Kasumi-1 (cell line): ENCODE measurements around the gene FRMD1.
"Not testable (repeated sequence)": the region's sequence is repeated elsewhere in the genome, so short reads cannot be mapped to it uniquely, and the experiment has no call there.

Source experiments
- DNase-seq, 2 experiments: peaks; one replicate each; lab custom pipeline; 2025; lab: John Stamatoyannopoulos, UW

Gene FRMD1

DNA sequence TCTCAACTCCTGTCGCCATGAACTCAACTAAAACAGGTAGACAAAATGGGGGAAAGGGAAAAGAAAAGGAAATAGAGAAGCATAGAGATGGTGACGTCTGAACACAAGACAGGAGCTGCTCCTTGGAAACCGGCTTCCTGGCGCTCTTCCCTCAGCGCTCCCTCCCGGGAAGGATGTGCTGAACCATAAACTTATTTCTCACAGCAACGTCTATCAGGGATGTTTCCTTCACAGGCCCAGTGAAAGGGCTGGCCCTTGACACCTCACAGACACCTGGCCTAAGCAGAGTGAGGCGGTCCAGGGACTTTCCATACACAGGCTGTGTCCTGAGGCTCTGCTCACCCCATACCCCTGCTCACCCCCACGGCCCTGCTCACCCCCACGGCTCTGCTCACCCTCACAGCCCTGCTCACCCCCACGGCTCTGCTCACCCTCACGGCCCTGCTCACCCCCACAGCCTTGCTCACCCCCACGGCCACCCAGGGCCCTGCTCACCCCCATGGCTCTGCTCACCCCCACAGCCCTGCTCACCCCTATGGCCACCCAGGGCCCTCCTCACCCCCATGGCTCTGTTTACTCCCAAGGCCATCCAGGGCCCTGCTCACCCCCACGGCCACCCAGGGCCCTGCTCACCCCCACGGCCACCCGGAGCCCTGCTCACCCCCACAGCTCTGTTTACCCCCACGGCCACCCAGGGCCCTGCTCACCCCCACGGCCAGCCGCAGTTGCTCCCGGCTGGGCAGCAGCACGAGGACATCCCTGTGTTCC is 653 bp downstream of the FRMD1 start:
- DNase-seq, result no peak

DNA sequence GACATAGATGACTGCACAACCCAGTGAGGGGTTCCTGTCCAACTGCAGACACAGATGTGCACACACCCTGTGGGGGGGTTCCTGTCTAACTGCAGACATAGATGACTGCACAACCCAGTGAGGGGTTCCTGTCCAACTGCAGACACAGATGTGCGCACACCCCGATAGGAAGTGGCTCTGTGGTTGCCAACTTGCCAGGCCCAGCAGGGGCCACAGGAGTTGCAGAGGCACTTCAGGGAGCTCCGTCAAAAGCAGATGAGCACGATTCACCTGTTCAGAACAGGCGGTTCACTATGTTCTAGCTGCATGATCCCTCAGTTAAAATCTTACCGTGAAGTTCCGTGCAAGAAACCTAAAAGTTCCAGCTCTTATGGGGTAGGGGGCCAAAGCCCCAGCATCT is 1.6 kb downstream of the FRMD1 start:
- not testable (repeated sequence) for DNase-seq

DNA sequence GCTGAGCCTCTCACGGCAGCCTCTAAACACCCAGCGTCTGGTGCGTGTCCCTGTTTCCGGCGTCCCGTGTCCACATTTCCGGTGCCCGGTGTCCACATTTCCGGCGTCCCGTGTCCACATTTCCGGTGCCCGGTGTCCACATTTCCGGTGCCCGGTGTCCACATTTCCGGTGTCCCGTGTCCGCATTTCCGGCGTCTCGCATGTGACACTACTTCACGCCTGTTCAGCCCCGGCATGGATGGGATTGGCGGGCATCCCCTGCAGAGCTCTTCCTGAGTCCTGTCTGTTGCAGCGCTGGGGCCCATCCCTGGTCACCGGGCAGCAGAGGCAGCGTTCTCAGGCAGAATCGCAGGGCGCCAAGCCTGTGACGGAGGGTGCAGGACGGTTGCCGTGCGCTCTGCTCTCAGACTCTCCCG is 3.2 kb downstream of the FRMD1 start:
- DNase-seq, result no peak

DNA sequence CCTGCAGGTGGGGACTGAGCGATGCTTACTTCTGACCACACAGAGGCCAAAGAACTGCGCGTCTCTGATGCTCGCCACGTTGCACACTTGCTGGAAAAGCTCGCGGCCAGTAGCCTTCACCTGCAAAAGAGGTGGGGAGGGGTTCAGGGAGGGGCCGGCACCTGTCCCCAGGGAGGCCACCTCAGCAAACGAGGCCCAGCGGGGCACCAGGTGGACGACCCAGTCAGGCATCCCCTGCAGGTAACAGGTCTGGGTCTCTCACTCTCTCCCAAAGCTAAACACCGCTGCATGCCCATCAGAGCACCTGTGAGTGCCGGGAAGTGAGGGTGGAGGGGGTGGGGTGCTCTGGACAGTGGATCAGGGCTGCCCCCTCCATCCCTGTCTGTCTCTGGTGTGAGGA is 3.8 kb downstream of the FRMD1 start:
- no peak for DNase-seq

DNA sequence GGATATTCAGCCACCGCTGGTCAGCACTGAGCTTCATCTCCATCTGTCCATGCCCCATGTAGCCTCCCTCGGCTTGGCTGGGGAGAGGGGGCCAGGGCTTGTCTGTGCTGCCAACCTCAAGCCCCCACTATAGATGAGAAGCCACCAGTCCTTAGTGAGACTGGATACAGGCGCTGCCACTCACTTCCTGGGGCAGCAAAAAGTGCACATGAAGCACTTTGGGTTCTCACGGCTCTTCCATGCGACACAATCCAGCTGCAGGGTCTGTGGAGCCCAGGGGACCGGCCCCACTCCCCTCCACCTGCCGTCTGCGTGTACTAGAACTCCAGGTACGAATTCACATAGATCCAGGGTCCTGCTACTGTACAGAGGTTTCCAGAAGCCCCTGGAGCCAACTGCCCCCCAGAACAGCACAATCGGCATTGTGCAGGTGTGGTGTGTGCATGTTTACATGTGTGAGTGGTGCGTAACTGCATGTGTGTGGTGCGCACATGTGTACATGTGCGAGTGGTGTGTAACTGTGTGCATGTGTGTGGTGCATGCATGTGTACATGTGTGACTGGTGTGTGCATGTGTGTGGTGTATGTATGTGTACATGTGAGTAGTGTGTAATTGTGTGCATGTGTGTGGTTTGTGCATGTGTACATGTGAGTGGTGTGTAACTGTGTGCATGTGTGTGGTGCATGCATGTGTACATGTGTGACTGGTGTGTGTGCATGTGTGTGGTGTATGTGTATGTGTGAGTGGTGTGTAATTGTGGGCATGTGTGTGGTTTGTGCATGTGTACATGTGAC is 4.9 kb downstream of the FRMD1 start:
- DNase-seq, result no peak

DNA sequence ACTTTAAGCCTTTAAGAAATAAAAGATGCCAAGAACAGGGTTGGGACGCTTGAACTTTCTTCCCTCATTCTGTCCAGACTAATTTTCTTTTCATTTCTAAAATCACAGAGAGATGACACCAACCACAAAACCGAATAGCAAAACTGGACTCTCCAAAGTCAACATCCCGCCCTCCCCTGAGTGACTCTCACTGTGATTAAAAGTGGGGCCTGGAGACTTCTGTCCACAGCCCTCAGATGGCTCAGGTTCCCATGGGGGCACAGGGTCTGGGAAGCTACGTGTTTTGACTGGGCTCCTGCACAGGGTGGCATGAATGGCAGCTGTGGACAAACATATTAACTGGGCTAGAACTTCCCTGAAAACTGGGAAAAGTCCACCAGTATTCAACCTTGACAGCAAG is 6.3 kb downstream of the FRMD1 start:
- no peak for DNase-seq

DNA sequence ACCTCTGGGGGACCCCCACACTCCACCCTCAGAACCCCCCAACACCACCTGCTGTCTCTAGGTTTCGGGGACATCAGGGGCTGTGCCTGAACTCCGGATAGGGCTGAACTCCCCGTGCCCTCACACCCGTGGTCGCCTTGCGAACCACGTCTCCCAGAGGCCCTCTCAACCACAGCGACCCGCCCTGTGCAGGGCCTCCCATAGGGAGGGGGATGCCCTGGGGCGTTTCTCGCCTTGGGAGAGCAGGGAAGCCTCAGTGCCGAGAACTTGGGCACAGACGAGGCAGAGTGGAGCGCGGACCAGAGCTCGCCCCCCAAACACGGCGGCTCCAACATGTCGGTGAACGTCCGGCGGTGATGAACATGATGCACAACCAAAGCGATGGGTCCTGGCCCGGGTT is 6.8 kb downstream of the FRMD1 start:
- DNase-seq, result no peak

DNA sequence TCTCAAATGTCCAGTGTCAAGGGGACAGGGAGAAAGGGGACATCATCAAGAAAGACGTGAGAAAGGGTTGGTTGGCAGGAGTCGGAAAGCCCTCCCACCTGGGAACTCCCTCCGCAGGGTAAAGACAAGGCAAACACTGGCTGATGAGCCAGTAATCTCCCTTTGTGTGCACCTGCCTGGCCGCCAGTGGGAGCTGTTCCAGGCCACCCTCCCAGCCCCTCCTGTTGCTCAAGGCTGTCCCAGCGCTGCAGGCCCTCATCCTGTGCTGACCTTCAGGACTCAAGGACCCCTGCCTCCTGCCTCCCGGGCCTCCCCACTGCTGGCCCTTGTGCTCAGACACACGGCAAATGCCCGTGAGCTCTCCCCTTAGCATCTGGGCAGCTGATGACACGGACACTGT is 7.4 kb downstream of the FRMD1 start:
- no peak for DNase-seq

DNA sequence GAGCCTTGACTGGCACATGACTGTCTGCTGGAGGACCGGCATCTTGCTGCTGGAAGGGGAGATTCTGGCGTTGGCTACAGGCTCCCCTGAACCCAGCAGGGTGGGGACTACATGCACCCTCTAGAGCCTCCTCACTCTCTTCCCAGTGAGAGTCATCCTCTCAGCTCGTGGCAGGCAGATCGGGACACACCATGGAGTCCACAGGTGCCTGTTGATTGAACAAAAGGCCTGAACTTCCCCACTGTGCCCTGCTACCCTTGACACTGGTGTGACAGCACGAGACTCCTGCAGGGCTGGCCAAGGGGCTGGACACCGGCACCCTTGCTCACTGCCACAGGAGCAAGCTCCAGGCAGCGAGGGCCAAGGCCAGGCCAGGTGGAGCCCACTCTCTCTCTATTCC is 8.2 kb downstream of the FRMD1 start:
- no peak for DNase-seq

DNA sequence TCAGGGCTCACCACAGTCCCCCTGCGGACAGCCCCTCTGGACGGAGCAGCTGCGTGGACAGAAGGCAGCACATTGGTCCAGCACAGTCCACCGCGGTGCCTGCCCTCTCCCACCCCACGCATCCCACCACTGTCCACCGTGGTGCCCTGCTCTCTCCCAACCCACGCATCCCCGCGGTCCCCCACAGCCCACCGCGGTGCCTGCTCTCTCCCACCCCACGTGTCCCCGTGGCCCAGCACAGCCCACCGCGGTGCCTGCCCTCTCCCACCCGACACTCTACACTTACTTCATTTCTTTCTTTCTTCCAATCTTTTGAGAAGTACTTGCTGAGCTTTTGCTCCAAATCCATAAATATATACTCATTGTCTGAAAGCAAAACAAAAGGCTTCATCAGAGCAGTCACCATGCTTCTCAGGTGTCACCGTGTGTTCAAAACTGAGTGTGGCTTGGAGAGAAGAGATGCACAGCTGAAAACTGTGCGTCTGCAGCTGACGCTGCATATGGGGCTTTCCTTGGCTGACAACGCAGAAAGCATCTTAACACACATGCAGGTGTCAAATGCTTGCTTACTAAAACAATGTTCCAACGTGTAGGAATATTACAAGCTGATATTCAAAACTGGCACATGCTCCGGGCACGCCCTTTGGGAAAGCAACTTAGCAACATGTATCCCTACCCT is 11.8 kb downstream of the FRMD1 start:
- no peak for DNase-seq

DNA sequence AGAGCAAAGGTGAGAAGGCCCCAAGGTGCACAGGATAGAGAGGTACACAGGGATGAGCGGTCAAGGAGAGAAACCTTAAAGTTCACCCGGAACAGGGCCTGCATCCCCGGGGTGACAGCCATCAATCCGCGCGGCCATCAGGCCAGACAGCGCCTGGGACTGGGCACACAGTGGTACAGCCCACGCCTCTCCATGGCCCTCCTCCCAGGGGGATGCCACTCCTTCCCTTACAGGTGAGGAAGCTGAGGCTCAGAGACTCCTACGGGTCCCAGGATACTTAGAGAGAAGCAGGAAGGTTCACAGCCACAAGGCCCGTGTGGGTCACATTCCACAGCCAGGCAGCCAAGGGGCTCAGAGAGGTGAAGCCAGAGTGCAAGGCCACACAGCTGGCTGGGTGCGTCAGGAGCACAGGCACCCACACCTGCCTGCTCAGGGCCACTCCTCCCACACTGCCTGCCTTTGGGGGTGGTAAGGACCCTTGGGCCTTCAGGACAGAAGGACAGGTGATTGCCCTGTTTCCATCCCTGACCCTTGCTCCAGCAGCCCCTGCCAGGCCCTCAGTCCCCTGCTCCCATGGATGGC is 14.7 kb downstream of the FRMD1 start:
- DNase-seq, result no peak

DNA sequence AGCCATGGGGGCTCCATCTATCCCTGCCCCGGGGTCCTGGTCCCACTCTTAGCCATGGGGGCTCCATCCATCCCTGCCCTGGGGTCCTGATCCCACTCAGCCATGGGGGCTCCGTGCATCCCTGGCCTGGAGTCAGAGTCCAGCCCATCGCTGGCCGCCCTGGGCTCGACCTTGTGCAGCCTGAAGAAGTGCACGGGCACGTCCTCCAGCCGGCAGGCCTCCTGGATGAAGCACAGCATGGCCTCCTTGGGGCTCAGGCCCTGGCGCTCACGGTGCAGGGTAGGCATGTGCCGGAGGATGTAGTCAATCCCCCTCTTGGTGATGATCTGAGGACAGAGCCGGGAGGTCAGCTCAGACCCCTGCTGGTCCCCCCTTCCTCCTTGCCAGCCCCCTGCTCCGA is 15.6 kb downstream of the FRMD1 start:
- no peak for DNase-seq

DNA sequence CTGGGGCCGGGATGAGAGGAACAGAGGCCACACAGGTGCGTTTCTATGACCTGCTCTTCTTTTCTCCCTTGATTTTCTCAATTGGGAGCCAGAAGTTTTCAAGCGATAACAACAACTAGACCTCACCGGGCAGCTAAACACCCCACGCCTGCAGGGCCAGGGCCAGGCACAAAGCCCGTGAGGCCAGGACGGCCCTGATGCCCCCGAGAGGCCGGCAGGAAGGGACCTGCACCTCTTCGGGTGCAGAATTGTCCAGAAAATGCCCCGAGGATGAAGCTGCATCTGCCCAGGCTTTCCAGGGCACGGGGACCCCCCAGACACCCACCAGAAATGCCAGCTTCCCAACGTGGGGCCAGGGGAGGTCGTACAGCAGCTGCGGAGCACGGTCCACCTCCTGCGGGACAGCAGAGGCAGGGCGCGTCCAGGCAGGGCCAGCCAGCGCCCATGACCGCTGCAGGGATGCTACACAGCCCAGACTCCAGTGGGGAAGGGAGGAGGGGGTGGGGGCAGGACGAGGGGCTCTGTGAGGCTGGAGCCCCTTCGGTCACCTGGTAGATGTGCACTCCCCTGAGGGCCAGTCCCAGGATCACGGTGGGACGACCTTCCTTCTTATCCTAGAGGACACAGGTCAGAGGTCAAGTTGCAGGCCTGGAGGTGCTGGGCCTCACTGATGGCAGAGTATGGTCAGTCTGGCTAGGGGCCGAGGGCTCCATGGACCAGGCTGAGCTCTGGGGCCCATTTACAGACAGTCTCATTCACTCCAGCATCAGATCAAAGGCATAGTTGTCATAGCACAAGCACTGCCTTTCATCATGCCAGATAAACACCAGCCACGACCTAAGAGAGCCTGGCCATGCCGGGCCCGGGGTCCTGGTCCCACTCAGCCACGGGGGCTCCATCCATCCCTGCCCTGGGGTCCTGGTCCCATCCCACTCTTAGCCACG is 16.4 kb downstream of the FRMD1 start:
- DNase-seq, result no peak

DNA sequence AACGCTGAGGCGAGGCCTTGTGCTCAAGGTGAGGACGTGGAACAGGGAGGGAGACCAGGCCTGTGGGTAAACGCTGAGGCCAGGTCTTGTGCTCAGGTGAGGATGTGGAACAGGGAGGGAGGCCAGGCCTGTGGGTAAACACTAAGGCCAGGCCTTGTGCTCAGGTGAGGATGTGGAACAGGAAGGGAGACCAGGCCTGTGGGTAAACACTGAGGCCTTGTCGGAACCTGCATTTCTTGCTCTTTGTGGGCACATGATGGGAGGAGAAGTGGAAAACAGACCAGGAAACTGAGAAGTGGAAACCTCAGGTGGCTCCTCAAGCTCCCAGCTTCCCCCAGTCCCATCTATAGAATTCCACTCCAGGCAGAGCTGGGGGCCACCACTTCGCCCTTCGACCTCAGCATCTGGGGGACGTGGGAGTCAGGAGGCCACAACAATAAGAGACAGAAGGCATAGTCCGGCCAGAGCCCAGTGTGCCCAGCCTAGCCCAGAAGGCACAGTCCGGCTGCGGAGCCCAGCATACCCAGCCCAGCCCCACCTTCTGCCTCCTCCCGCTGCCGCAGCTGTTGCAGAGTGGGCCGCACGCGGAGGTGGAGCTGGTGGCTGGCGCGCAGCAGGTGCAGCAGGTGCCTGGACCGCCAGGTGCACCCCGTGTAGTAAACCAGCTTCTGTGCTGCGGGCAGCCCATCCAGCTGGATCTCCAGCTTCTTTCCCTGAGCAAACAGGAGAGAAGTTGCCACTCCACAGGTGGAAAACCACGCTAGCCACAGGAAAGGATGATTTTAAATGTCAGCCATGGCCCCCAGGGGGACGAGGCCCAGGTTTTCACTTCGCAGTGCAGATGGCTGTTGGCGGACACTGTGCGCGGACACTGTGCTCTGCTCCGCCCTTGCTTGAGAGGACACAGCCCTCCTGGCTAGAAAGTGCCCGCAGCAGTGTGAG is 17.5 kb downstream of the FRMD1 start:
- no peak for DNase-seq

DNA sequence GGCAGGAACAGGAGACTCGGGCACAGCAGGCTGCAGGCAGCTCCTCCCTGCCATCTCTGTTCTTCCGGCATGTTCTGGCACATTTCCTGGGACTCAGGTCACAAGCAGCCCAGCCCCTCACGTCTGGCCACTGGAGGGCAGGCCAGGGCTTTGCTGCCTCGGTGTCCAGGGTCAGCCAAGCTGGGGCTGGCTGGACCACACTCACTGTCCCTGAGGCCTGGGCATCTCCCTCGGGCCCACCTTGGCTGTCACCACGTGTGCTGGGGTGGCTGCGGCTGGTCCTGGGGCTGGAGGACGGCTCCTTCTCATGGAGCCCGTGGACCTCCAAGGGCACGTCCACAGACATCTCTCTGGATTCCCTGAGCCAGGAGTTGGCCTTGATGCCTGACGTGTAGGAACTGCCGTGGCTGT is 18.5 kb downstream of the FRMD1 start:
- no peak for DNase-seq

DNA sequence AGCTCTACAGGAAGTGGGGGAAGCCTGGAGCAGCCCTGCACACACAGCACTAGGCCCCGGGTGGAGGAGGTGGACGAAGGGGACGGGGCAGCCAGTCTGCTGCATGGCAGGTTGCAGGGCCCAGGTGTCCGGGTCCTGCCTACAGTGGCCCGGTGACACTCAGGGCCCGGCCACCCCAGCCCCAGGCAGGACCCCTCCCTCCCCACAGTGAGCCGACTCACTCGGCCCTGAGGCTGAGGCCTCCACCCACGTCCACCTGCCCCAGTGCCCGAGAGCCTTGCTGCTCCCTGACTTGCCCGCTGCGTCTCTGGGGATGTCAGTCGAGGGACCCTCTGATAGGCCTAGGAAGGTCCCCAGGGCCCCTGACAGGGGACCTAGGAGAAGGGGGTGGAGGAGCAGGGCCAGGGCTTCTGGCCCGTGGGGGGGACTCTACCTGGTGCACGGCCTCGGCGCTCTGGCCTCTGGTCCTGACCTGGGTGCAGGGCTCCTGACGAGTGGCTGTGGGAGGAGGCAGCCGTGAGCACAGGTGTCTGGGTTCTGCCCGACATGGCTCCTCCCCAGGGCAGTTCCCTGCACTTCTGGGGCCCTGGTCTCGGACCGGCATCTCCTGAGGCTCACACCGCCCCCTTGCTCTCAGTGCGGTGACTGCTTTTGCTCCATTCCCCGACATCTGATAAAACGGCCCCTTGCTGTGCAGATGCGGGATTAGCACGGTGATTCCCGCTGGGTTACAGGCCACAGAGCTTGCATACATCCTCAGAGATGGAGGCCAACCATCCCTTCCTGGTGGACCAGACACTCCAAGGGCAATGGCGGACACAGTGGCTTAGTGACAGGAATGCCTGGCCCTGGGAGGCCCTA is 20.1 kb downstream of the FRMD1 start:
- no peak for DNase-seq

DNA sequence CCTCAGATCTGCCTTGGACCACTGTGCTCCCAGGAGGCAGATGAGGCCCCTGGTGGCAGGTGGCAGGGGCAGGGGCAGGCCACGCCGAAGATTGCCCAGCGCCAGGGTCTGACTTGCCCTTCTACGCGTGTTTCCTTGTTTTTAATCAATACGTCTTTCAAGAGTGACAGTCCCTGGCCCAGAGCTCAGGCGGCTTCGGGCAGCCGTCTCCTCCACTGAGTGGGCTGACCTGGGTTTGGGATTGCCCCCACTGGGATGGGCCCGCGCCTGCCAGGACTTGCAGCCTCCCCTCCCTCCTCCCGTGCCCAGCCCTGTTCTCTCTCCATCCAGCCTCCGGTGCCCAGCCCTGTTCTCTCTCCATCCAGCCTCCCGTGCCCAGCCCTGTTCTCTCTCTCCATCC is 21.2 kb downstream of the FRMD1 start:
- DNase-seq, result no peak

DNA sequence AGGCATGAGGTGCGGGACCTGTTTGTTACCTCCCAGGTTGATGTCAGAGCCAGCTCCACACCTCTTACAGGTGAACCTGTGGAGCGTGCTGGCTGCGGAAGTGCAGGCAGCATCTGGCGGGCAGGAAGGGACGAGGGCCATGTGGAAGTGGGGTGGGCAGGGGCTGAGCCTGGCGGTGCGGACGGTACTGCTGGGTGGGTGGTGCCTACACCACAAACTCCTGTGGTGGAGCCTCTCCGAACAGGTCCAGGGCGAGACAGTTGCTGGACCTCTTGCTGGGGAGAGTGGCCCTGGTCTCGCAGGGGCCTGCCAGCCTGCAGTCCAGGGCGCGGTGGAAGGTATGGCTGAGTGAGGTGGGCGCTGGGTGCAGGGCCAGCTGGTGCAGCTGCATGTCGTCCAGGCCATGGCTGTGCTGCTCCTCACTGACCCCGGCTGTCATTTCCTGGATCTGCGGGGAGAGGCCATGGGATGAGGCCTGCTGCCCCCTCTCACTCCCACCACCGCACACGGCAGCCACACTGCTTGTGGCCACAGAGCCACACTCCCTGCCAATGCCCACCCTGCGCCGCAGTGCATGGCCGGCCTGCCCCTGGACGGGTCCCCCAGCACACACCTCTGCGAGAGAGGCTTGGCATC is 22.0 kb downstream of the FRMD1 start:
- no peak for DNase-seq
